NB4 (cell line): Measurements from ENCODE around the gene OSTN.
"Not testable (repeated sequence)": the region's sequence is repeated elsewhere in the genome, so short reads cannot be mapped to it uniquely, and the experiment has no call there.

Experiments used
- DNase-seq: peaks from one replicate; pipeline ENCODE4 v3.0.0; 2010; ENCODE audit warnings: low read depth
- H3K4me3 ChIP-seq: one replicate; pipeline ENCODE4 v1.5.1; 2011; ENCODE audit warnings: mild to moderate bottlenecking, low read depth, low read length, moderate library complexity
- MYC ChIP-seq: IDR thresholded peaks from 2 replicates; pipeline ENCODE4 v1.6.1; 2011; ENCODE audit warnings: low read depth, low read length
- POLR2A ChIP-seq: IDR thresholded peaks from 2 replicates; pipeline ENCODE4 v1.6.1; 2011; ENCODE audit warnings: mild to moderate bottlenecking; ENCODE audit not compliant: insufficient read length; ENCODE audit errors: extremely low read depth
- TF ChIP-seq, protein P1 (sequence below): IDR thresholded peaks from 2 replicates; pipeline ENCODE4 v1.6.1; 2011; ENCODE audit warnings: low read depth, low read length
- TF ChIP-seq, protein P2 (sequence below): IDR thresholded peaks from one replicate; pipeline ENCODE4 v1.5.1; 2012; ENCODE audit warnings: low read depth, low read length

OSTN gene

DNA sequence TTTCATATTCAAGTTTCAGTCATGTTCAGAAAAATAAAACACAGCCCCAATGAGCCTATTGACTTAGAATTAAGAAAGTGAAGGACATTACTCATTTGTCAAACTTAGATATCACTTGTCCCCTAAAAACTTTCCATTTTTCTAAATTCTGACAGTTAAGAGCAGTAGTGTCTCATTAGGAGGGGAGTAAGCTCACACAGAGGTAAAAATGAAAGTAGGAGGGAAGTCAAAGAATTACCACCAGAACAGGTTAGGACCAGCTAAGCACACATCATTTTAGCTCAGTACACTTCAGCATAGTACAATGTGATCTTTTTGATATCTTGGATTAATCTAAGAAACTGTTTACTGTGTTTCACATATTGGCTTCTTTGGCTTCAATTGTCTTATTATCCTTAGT is 64.3 kb downstream of the OSTN start:
- no peak for DNase-seq
- TF ChIP-seq MYC (no peak), POLR2A (no peak)
- TF ChIP-seq, protein P1, sequence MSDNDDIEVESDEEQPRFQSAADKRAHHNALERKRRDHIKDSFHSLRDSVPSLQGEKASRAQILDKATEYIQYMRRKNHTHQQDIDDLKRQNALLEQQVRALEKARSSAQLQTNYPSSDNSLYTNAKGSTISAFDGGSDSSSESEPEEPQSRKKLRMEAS: no peak
- TF ChIP-seq, protein P2, sequence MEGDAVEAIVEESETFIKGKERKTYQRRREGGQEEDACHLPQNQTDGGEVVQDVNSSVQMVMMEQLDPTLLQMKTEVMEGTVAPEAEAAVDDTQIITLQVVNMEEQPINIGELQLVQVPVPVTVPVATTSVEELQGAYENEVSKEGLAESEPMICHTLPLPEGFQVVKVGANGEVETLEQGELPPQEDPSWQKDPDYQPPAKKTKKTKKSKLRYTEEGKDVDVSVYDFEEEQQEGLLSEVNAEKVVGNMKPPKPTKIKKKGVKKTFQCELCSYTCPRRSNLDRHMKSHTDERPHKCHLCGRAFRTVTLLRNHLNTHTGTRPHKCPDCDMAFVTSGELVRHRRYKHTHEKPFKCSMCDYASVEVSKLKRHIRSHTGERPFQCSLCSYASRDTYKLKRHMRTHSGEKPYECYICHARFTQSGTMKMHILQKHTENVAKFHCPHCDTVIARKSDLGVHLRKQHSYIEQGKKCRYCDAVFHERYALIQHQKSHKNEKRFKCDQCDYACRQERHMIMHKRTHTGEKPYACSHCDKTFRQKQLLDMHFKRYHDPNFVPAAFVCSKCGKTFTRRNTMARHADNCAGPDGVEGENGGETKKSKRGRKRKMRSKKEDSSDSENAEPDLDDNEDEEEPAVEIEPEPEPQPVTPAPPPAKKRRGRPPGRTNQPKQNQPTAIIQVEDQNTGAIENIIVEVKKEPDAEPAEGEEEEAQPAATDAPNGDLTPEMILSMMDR: no peak
- H3K4me3 ChIP-seq: no peak overlapping the region

DNA sequence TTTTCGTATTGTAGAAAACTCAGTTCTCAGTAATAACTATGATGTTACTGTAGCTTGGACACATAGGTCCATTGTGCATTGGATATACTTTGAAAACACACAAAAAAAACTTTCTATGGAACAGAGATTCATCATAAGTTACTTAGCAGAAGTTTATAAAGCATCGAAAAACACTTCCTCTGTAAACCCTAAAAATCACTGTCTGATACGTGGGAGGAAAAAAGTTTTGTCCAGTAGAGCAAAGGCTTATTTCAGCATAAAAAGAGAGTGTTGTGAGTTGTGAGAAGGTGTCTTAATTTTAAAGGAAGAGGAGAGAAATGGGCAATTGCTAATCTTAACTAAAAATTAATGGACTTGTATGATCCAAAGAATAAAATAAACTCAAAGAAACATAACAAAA is 64.8 kb downstream of the OSTN start:
- no peak overlapping the region for H3K4me3 ChIP-seq
- DNase-seq: no peak
- TF ChIP-seq MYC: no peak
- TF ChIP-seq, protein P1: no peak
- TF ChIP-seq, protein P2: no peak
- no peak for TF ChIP-seq POLR2A

DNA sequence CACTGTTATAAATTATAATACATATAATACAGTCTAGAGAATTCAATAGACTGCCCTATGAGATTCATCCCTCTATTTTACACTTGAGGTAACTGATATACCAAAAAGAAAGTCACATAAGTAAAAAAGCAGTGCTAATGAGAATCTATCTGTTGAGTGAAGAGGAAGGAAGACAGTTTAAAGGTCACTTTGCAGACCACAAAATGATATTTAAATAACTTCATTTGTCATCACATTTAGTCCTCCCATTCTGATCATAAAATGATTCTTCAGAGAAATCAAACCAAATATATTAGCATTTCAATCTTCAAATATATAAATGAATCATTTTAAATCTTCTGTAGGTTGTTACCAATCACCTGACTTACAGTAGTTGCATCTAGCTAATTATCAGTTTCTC is 69.7 kb downstream of the OSTN start:
- DNase-seq: no peak
- no peak for TF ChIP-seq POLR2A

DNA sequence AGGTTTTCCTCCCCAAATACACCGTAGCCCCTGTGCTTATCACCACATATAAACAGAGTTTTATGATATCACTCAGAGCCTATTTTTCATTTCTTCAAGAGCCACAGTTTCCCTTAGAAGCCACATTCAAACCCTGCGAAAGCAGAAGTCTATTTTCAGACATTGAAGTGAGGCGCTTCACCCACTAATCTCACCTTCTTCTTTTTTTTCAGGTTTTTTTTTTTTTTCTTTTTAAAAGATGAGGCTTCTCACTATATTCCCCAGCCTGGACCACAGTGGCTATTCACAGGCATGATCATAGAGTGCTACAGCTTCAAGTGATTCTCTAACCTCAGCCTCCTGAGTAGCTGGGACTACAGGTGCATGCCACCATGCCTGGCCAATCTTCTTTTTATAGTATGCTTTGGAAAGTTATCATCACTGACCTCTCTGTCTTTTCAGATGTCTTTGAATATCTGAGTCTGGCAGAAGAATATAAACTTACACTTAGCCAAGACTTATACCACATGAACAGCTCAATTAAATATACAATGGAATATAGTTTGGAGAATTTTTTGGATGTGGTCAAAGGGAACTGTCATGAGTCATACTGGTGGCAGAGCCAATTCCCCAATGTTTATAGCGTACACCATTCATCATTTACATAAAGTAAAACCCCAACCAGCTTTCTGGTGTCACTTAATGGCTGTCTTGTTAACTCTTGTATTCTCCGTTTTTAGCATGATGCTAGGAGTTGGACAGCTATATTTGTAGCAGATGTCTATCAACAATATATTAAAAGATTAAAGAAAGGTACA is 70.4 kb downstream of the OSTN start:
- TF ChIP-seq, protein P1: no peak
- TF ChIP-seq, protein P2: no peak
- TF ChIP-seq MYC (no peak), POLR2A (no peak)
- DNase-seq: no peak
- no peak overlapping the region for H3K4me3 ChIP-seq

More for the DNA sequence above, 69.7 kb downstream of the OSTN start:
- no peak overlapping the region for H3K4me3 ChIP-seq

DNA sequence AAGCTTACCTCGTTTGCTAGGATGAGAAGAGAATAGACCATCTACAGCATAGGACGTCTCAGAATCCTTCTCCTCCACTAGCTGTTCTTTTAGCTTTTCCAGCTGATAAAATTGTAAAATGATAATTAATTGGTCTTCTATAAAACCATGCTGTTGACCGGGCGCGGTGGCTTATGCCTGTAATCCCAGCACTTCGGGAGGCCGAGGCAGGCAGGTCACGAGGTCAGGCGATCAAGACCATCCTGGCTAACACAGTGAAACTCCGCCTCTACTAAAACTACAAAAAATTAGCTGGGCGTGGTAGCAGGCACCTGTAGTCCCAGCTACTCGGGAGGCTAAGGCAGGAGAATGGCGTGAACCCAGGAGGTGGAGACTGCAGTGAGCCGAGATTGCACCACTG is 76.2 kb downstream of the OSTN start:
- DNase-seq, H3K4me3 ChIP-seq: not testable (repeated sequence)

DNA sequence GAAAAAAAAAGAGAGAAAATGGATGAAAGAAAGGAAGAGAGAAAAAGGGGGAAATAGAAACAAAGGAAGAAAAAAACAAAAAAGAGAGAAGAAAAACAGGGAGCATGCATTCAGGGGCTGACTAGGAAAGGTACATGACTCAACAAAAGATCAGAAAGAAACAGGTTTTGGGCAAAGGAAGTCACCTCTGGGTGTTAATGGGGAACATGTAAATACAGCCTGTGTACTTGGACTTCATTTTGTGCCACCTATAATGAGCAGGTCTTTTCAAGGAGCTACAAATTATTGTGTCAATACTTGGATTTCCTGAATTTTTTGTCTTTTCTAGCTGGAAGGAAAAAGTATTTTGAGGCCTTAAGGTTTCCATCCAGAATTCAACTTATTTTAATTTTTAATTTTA is 76.7 kb downstream of the OSTN start:
- TF ChIP-seq, protein P2: no peak
- no peak for TF ChIP-seq POLR2A
- TF ChIP-seq, protein P1: no peak
- no peak for TF ChIP-seq MYC
- no peak for DNase-seq

DNA sequence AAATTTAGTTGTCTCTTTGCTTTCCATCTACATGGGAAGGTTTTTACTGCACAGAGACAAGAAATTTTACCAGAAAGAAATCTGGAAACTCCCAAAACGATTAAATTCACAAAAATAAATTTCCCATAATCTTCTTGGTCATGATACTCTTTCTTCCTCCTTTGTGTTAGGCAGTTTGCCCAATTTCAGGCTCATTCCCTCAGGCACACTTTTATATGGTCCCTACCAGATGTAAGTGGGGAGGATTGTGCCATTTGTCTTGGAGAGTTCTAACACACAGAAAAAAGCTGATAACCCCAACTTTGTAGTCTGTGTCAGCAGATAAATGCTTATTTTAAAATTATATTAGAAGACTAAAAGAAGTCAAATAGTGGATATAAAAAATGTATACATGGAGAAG is 81.1 kb downstream of the OSTN start:
- H3K4me3 ChIP-seq: no peak overlapping the region
- DNase-seq: no peak
- TF ChIP-seq, protein P2: no peak
- TF ChIP-seq POLR2A: no peak
- TF ChIP-seq, protein P1: no peak
- TF ChIP-seq MYC: no peak

More for the DNA sequence above, 76.7 kb downstream of the OSTN start:
- H3K4me3 ChIP-seq: no peak overlapping the region
